AG04450 (cell line): Measurements from ENCODE around the gene KIF6. TPM values are rescaled to one million over a fixed set of nuclear protein-coding genes. Genes with fewer than 3 reads are reported as not detected.

Source experiments
- CTCF ChIA-PET: fragments of 300-600, 350-600 bp; formaldehyde crosslinking; extraction: SDS; loops from one replicate; lab custom pipeline; 2022; ENCODE audit warnings: antibody characterized with exemption, inconsistent platforms; lab: Charles Lee
- POLR2A ChIA-PET: fragments of 350-600 bp; formaldehyde crosslinking; extraction: SDS; loops from one replicate; lab custom pipeline; 2021; ENCODE audit warnings: antibody characterized with exemption, inconsistent platforms; lab: Yijun Ruan, JAX
- DNase-seq: peaks from one replicate; pipeline ENCODE4 v3.0.0-alpha.2; 2011; ENCODE audit warnings: low read depth, low spot score
- H3K27ac ChIP-seq: one replicate; pipeline ENCODE4 v1.5.1; 2012; ENCODE audit warnings: low read depth, low read length, control low read depth
- H3K27me3 ChIP-seq: one replicate; pipeline ENCODE4 v1.6.0; 2012; ENCODE audit warnings: low read length; ENCODE audit not compliant: control insufficient read depth, insufficient read depth
- H3K4me3 ChIP-seq: 2 replicates; pipeline ENCODE4 v1.5.1; 2011; ENCODE audit warnings: mild to moderate bottlenecking, low read depth, low read length, control low read depth
- H3K9me3 ChIP-seq: 2 replicates; pipeline ENCODE4 v1.5.1; 2012; ENCODE audit warnings: low read length; ENCODE audit not compliant: control insufficient read depth, insufficient read depth
- CTCF ChIP-seq: IDR thresholded peaks from 2 replicates; pipeline ENCODE4 v1.5.1; 2011; ENCODE audit warnings: low read depth, low read length, control low read depth, inconsistent platforms
- polyA plus RNA-seq: library from polyadenylated mRNA; depleted of rRNA; stranded (reverse); fragments of >200 nt; gene quantifications from 2 replicates; pipeline ENCODE4 v1.2.3, GENCODE V29; 2011

KIF6 gene
- polyA plus RNA-seq, 1 experiment = 0.02 TPM

GRCh38 chr6:39341937-39342336 is 383.3 kb downstream of the KIF6 start:
- DNase-seq = no peak
- TF ChIP-seq CTCF = no peak
- ChIA-PET CTCF (no interaction called here), POLR2A (no interaction called here)
- no peaks in the 10 kb centered on the region for H3K9me3 ChIP-seq
- no peaks in the 10 kb centered on the region for H3K27me3 ChIP-seq
- H3K27ac ChIP-seq = no peak overlapping the region
- no peak overlapping the region for H3K4me3 ChIP-seq

GRCh38 chr6:39341352-39341751 is 383.9 kb downstream of the KIF6 start:
- CTCF ChIA-PET = no interaction called here
- Histone ChIP-seq H3K9me3 (no peaks in the 10 kb centered on the region), H3K27me3 (no peaks in the 10 kb centered on the region), H3K4me3 (no peak overlapping the region), H3K27ac (no peak overlapping the region)
- no peak for DNase-seq
- TF ChIP-seq CTCF = no peak
- POLR2A ChIA-PET = no interaction called here

DNA sequence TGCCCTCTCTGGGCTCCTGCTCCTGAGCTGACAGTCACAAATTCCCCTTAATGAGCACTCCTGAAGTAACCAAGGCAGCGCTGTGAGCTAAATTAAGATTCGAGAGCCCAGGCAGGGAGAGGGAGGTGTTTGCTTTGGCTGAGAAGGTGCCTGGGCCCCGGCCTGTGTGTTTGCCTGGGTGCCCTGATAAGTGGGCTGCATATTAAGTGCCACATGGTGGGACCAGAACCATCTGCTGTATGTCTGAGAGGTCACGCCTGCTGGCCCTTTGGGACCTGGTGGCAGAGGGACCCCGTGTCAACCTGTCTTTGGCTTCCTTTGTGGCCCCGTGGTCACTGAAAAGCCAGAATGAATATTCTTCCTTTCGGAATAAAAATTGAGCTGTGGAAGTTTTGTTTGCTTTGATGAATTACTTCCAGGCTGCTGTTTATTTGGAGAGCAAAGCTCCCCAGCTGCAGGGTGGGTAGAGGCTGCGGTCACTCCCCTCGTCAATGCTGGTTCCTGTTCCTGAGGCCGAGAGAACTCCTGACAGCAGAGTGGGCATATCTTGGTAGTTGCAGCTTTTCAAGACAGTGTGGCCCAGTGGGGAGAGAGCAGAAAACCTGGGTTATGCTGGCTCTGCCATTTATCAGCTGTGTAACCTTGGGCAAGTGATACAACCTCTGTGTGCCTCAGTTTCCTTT is 385.2 kb downstream of the KIF6 start:
- ChIA-PET POLR2A (no interaction called here), CTCF (interaction anchor here (0.5 to 1.9 kb wide), 3 partner anchors 9 to 37 kb away, joined by 3 to 7 read pairs (median 3); no protein-coding TSS in a partner anchor)
- TF ChIP-seq CTCF = no peak
- H3K27me3 ChIP-seq = no peaks in the 10 kb centered on the region
- H3K4me3 ChIP-seq = no peak overlapping the region
- no peak overlapping the region for H3K27ac ChIP-seq
- DNase-seq = no peak
- H3K9me3 ChIP-seq = no peaks in the 10 kb centered on the region

DNA sequence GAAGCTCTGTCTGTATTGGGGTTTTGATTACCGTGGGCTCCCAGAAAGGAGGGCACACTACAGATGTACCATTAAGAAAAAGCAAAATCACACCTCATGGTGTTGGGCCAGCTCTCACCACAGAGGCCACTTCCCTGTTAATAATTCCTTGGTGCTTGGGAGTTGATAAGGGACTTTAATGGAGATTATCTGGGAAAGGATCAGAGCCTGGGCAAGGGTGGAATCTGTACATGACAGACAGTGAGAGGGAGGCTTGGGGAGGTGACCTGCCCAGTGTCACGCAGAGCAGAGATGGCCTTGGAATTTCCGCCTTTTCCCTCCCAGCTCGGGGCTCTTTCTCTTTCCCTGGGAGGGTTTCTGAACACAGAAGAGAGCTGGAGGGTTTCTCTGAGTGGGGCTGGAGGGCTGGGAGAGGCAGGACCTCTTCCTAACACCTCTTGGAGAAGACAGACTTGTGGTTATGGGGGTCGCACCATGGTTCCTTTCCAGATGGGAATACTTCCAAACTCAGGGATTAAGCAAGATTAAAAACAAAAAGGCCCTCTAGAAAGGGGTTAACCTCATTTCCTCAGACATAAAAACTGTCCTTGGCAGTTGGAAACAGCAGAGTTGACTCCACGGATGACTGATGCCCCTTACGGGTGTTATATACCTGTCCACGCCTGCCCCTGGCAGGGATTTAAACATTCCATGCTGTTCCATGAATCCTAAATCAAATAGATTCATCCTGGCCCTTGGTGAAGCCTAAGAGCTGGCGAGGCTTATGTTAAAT is 385.9 kb downstream of the KIF6 start:
- no peak for TF ChIP-seq CTCF
- Histone ChIP-seq H3K9me3 (no peaks in the 10 kb centered on the region), H3K4me3 (no peak overlapping the region), H3K27me3 (no peaks in the 10 kb centered on the region), H3K27ac (no peak overlapping the region)
- ChIA-PET CTCF (interaction anchor here (0.5 to 1.9 kb wide), 3 partner anchors 9 to 36 kb away, joined by 3 to 7 read pairs (median 3); no protein-coding TSS in a partner anchor), POLR2A (no interaction called here)
- no peak for DNase-seq

DNA sequence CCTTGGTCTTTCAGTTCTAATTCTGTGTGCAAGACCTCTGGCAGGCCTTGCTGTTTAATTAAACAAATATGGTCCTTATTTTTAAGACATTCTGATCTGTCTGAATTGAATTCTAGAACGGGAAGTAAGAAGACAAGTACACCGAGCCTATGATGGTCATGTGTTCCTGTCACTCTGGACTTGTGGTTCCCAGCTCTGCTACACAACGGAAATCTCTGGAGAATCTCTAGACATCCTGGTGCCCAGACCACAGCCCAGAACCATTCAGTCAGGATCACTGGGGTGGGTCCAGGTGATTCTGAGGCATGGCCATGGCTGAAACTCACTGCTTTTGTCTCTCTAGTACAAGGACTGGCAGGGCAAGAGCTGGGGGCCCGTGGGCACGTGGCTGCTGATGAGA is 386.8 kb downstream of the KIF6 start:
- Histone ChIP-seq H3K27me3 (no peaks in the 10 kb centered on the region), H3K4me3 (no peak overlapping the region), H3K9me3 (no peaks in the 10 kb centered on the region), H3K27ac (no peak overlapping the region)
- no peak for DNase-seq
- TF ChIP-seq CTCF = no peak
- CTCF ChIA-PET = interaction anchor here (1.9 kb wide), 1 partner anchor 10 kb away, joined by 7 read pairs; no protein-coding TSS in a partner anchor
- POLR2A ChIA-PET = no interaction called here
